ENCODE data around the gene INHA. TPM values are rescaled to one million over a fixed set of nuclear protein-coding genes. Genes with fewer than 3 reads are reported as not detected.

Gene INHA
- total RNA-seq, 1 donor from 2014 or later = 0.28 TPM

GRCh38 chr2:219575566-219576504 is 3.7 kb downstream of the INHA start:
- no peak for ATAC-seq

- no peak for ATAC-seq
These were observed 4.6 kb downstream of the INHA start for GRCh38 chr2:219576505-219577388.

- ATAC-seq = no peak
These were observed 6.9 kb downstream of the INHA start for GRCh38 chr2:219578811-219579613.

- no peak for ATAC-seq
These were observed 9.2 kb downstream of the INHA start for GRCh38 chr2:219581346-219581745.

GRCh38 chr2:219591091-219591490 is 19.0 kb downstream of the INHA start:
- no peak for ATAC-seq

- ATAC-seq = no peak
These were observed 20.6 kb downstream of the INHA start for GRCh38 chr2:219592736-219593135.

GRCh38 chr2:219593154-219593553 is 21.0 kb downstream of the INHA start:
- no peak for ATAC-seq

GRCh38 chr2:219595256-219595655 is 23.1 kb downstream of the INHA start:
- no peak for ATAC-seq

- ATAC-seq = peak; percentile 8
These were observed 24.9 kb downstream of the INHA start for GRCh38 chr2:219596954-219597551.

GRCh38 chr2:219597552-219598307 is 25.6 kb downstream of the INHA start, which contains the start of gene STK11IP:
Gene STK11IP, plus strand, starts transcription at chr2:219597857. Its CDS starts 263 bp downstream, at chr2:219598120.
- ATAC-seq = peak; percentile 96

GRCh38 chr2:219598308-219599078 is 26.4 kb downstream of the INHA start:
- no peak for ATAC-seq

- ATAC-seq = no peak
These were observed 31.7 kb downstream of the INHA start for GRCh38 chr2:219603771-219604170.

- no peak for ATAC-seq
These were observed 33.5 kb downstream of the INHA start for GRCh38 chr2:219605607-219605954.

GRCh38 chr2:219607931-219608330 is 35.8 kb downstream of the INHA start:
- no peak for ATAC-seq

- no peak for ATAC-seq
These were observed 36.4 kb downstream of the INHA start for GRCh38 chr2:219608399-219608964.

- no peak for ATAC-seq
These were observed 37.1 kb downstream of the INHA start for GRCh38 chr2:219609149-219609750.

GRCh38 chr2:219611306-219611705 is 39.2 kb downstream of the INHA start:
- ATAC-seq = no peak

GRCh38 chr2:219611866-219612576 is 39.9 kb downstream of the INHA start:
- ATAC-seq = no peak

Measured in esophagus mucosa (tissue), 1 donor.